H1 (cell line): ENCODE measurements around the gene CDC45. TPM values are rescaled to one million over a fixed set of nuclear protein-coding genes. Genes with fewer than 3 reads are reported as not detected.

Experiments
- CHD7 ChIP-seq: fragments of 300-600 bp; sonication (generic); IDR thresholded peaks from 2 replicates; pipeline ENCODE4 v1.7.1; 2012; ENCODE audit warnings: low read length, moderate library complexity, mild to moderate bottlenecking, inconsistent platforms; ENCODE audit not compliant: insufficient replicate concordance
- POLR2A ChIP-seq, 2 experiments: IDR thresholded peaks; 1 replicate in 1 of 2; 2 replicates in 1 of 2; pipeline ENCODE4 v1.6.1; 2011; ENCODE audit warnings: low read depth in 2 of 2, low read length in 2 of 2, mild to moderate bottlenecking in 2 of 2; ENCODE audit errors: control extremely low read depth in 1 of 2
- RFX5 ChIP-seq: IDR thresholded peaks from 2 replicates; pipeline ENCODE4 v1.6.1; 2011; ENCODE audit warnings: low read depth, low read length, improper control_type of control experiment, borderline replicate concordance
- TAF7 ChIP-seq: optimal IDR thresholded peaks from 2 replicates; pipeline ENCODE3; 2011; ENCODE audit warnings: low read depth, mild to moderate bottlenecking, inconsistent platforms, low read length, moderate library complexity, borderline replicate concordance
- polyA plus RNA-seq, 7 experiments: library from polyadenylated mRNA; depleted of rRNA in 3 of 7; stranded (reverse) in 5 of 7; unstranded in 2 of 7; fragments of >200 nt in 5 of 7; fragments of 200-250 nt in 2 of 7; gene quantifications; 1 replicate in 5 of 7; 2 replicates in 1 of 7; 4 replicates in 1 of 7; pipeline versions ENCODE4 v1.2.1 to v1.2.3, GENCODE V29; 2011 to 2013; ENCODE audit warnings: missing spikeins in 2 of 7, mixed read lengths in 2 of 7
- total RNA-seq: library from RNA; stranded (reverse); fragmentation: NEBNext Ultra II Directional; extraction: Animal tissue kit (Norgen Biotek cat#: 25700); gene quantifications from 2 replicates; pipeline ENCODE4 v1.2.1, GENCODE V29; 2021

Gene CDC45
- total and polyA plus RNA-seq, 2 of the 8 experiments (the other 6 are each of a cell fraction or from before 2014, with no cell fraction given): 31.9 to 37.7 TPM

- TF ChIP-seq CHD7 (no peak), TAF7 (no peak), POLR2A (IDR thresholded peaks at IDR 0.05; ENCODE audit: control extremely low read depth in 1 of 2, low read depth in 2 of 2, low read length in 2 of 2) (no peak), RFX5 (no peak)
Measured at GRCh38 chr22:19522190-19522880, 42.6 kb downstream of the CDC45 start (continued).
